Testis (tissue), 3 donors: ENCODE measurements around the gene SPSB1. TPM values are rescaled to one million over a fixed set of nuclear protein-coding genes. Genes with fewer than 3 reads are reported as not detected.

Experiments
- DNase-seq: peaks from one replicate; pipeline ENCODE4 v3.0.0-alpha.2; 2019
- H3K27ac ChIP-seq, 2 donors: fragments of 200-600 bp; sonication (generic); one replicate each; pipeline ENCODE4 v1.5.1; 2019
- H3K27me3 ChIP-seq: fragments of 200-600 bp; sonication (generic); one replicate; pipeline ENCODE4 v1.5.1; 2019
- H3K36me3 ChIP-seq: fragments of 200-600 bp; sonication (generic); one replicate; pipeline ENCODE4 v1.5.1; 2017; ENCODE audit warnings: low read depth; ENCODE audit errors: missing control alignments
- H3K4me1 ChIP-seq: fragments of 200-600 bp; sonication (generic); one replicate; pipeline ENCODE4 v1.5.1; 2019
- H3K4me3 ChIP-seq, 2 donors: fragments of 200-600 bp; sonication (generic); one replicate each; pipeline ENCODE4 v1.5.1; 2017 to 2019
- H3K9me3 ChIP-seq: fragments of 200-600 bp; sonication (generic); one replicate; pipeline ENCODE4 v1.5.1; 2017
- CTCF ChIP-seq, 3 experiments: fragments of 450-650 bp in 2 of 3; fragments of 200-600 bp in 1 of 3; sonication (generic) in 1 of 3; IDR thresholded peaks; one replicate each; pipeline ENCODE4 v1.5.1; 2016 to 2019; ENCODE audit warnings: antibody characterized with exemption in 3 of 3, mild to moderate bottlenecking in 2 of 3, moderate library complexity in 1 of 3
- POLR2A ChIP-seq: fragments of 450-650 bp; IDR thresholded peaks from one replicate; pipeline ENCODE4 v1.6.1; 2017; ENCODE audit warnings: antibody characterized with exemption, mild to moderate bottlenecking, moderate library complexity
- WGBS, 2 donors: methylation state at CpG; one replicate each; pipeline ENCODE4 v1.1.5; 2018; 5-methylcytosine and 5-hydroxymethylcytosine counted together
- intact Hi-C: fragments of 100-400 bp; cut with DNase I; formaldehyde crosslinking; loops from one replicate; pipeline ENCODE4 v1.15.1; 2023; ENCODE audit warnings: low total_unique reads
- polyA plus RNA-seq: library from polyadenylated mRNA; stranded (reverse); fragments of 350-450 nt; fragmentation: Illumina TruSeq; extraction: RNeasy Lipid Tissue Mini Kit (QIAGEN cat#74804); gene quantifications from one replicate; pipeline ENCODE4 v1.2.3, GENCODE V29; 2014; ENCODE audit warnings: low read depth, low replicate concordance; ENCODE audit not compliant: insufficient read depth
- total RNA-seq, 2 donors: library from RNA; depleted of rRNA; stranded (reverse); fragments of >200 nt; gene quantifications; one replicate each; pipeline ENCODE4 v1.2.3, GENCODE V29; 2016

Gene SPSB1
- total and polyA plus RNA-seq, 3 donors from 2014 or later = 19.8 to 37.9 (median 30.0) TPM

- Histone ChIP-seq H3K9me3 (no peaks in the 10 kb centered on the region), H3K36me3 (no peaks in the 10 kb centered on the region), H3K4me3 (no peak overlapping the region), H3K27ac (no peak overlapping the region), H3K4me1 (peaks cover 34% of the 10 kb centered on the region), H3K27me3 (no peaks in the 10 kb centered on the region)
- 81 to 82% methylated on average over 17 to 33 of the region's 33 CpGs for WGBS, 2 donors
- TF ChIP-seq CTCF (IDR thresholded peaks at IDR 0.05) (no peak), POLR2A (no peak)
- DNase-seq = peak; percentile 44
- intact Hi-C loops = no loop called here
Observed at GRCh38 chr1:9324246-9325096, 31.8 kb downstream of the SPSB1 start.

- Histone ChIP-seq H3K27ac (peak overlapping the region; percentile 43 to 47), H3K9me3 (no peaks in the 10 kb centered on the region), H3K36me3 (no peaks in the 10 kb centered on the region), H3K4me3 (no peak overlapping the region), H3K4me1 (peaks cover 23% of the 10 kb centered on the region), H3K27me3 (no peaks in the 10 kb centered on the region)
- no peak for TF ChIP-seq POLR2A
- peak; percentile 40 for DNase-seq
- WGBS, 2 donors = 61 to 66% methylated on average over 5 to 9 of the region's 9 CpGs
- intact Hi-C loops = no loop called here
Observed at GRCh38 chr1:9326596-9326995, 33.9 kb downstream of the SPSB1 start.

GRCh38 chr1:9328201-9328600, 35.5 kb downstream of the SPSB1 start:
- Histone ChIP-seq H3K4me1 (peaks cover 13% of the 10 kb centered on the region), H3K27ac (no peak overlapping the region)

GRCh38 chr1:9328715-9329114, 36.0 kb downstream of the SPSB1 start:
- no peak overlapping the region for H3K27ac ChIP-seq

More at GRCh38 chr1:9328201-9328600, 35.5 kb downstream of the SPSB1 start:
- intact Hi-C loops = no loop called here
- Histone ChIP-seq H3K4me3 (no peak overlapping the region), H3K27me3 (no peaks in the 10 kb centered on the region), H3K36me3 (no peaks in the 10 kb centered on the region), H3K9me3 (no peaks in the 10 kb centered on the region)
- TF ChIP-seq POLR2A (no peak), CTCF (IDR thresholded peaks at IDR 0.05) (no peak)
- 81 to 82% methylated on average over 9 of the region's 9 CpGs for WGBS, 2 donors
- DNase-seq = no peak

GRCh38 chr1:9331016-9331415, 38.3 kb downstream of the SPSB1 start:
- Histone ChIP-seq H3K9me3 (no peaks in the 10 kb centered on the region), H3K4me3 (no peak overlapping the region), H3K36me3 (no peaks in the 10 kb centered on the region), H3K4me1 (peaks cover 5% of the 10 kb centered on the region), H3K27me3 (no peaks in the 10 kb centered on the region), H3K27ac (no peak overlapping the region)
- TF ChIP-seq POLR2A = no peak
- TF ChIP-seq CTCF (IDR thresholded peaks at IDR 0.05) = no peak
- no peak for DNase-seq
- WGBS, 2 donors = 91 to 95% methylated on average over 8 of the region's 8 CpGs
- intact Hi-C loops = no loop called here

More at GRCh38 chr1:9328715-9329114, 36.0 kb downstream of the SPSB1 start:
- TF ChIP-seq POLR2A (no peak), CTCF (IDR thresholded peaks at IDR 0.05) (no peak)
- Histone ChIP-seq H3K4me1 (peaks cover 13% of the 10 kb centered on the region), H3K4me3 (no peak overlapping the region), H3K9me3 (no peaks in the 10 kb centered on the region), H3K27me3 (no peaks in the 10 kb centered on the region), H3K36me3 (no peaks in the 10 kb centered on the region)
- 83 to 87% methylated on average over 9 to 12 of the region's 12 CpGs for WGBS, 2 donors
- intact Hi-C loops = no loop called here
- DNase-seq = no peak
